Measurements from ENCODE around the gene TEAD3.

GRCh38 chr6:35516712-35517111 is 19.8 kb upstream of the TEAD3 start:
- TF ChIP-seq POLR2A (IDR thresholded peaks at IDR 0.05) (no peak), CTCF (IDR thresholded peaks at IDR 0.05) (no peak)
